ENCODE measurements around the gene PCDHB15.
"Not testable (repeated sequence)": the region's sequence is repeated elsewhere in the genome, so short reads cannot be mapped to it uniquely, and the experiment has no call there.

PCDHB15 gene

DNA sequence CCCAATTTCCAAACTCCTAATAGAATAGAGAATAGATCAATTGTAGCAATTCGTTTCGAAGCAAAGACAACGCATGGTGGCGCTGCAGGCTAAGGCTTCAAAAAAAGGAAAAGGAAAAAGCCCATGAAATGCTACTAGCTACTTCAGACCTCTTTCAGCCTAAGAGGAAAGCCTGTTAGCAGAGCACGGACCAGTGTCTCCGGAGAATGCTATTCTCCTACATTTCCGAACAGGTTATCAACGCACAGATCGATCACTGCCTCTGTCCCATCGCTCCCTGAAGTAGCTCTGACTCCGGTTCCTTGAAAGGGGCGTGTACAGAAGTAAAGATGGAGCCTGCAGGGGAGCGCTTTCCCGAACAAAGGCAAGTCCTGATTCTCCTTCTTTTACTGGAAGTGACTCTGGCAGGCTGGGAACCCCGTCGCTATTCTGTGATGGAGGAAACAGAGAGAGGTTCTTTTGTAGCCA lies at the start of gene PCDHB15:
TSS of gene PCDHB15 (plus strand) at position 146 of the 468 bp plus-strand sequence. CDS start at position 330, 184 bp downstream.
- no peak for DNase-seq (ENCODE audit: low read depth in 2 of 2)

DNA sequence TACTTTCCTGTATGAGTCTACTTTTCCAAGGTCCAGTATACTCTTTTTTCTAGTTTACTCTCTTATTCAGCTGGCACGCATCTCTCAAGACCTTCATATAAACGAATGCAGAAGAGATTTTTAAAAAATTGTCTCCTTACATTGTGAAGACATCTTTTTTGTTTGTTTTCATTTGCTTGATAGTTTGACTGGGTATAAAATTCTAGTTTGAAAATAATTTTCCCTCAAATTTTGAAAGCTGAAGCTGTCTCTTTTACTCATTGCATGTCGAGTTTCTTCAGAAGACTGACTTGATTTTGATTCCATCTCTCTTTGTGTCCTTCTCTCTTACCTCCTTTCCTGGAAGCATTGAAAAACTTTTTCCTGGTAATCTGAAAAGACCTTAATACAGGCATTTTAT lies 48.8 kb upstream of the PCDHB15 start:
- DNase-seq (ENCODE audit: low read depth in 2 of 2): no peak

DNA sequence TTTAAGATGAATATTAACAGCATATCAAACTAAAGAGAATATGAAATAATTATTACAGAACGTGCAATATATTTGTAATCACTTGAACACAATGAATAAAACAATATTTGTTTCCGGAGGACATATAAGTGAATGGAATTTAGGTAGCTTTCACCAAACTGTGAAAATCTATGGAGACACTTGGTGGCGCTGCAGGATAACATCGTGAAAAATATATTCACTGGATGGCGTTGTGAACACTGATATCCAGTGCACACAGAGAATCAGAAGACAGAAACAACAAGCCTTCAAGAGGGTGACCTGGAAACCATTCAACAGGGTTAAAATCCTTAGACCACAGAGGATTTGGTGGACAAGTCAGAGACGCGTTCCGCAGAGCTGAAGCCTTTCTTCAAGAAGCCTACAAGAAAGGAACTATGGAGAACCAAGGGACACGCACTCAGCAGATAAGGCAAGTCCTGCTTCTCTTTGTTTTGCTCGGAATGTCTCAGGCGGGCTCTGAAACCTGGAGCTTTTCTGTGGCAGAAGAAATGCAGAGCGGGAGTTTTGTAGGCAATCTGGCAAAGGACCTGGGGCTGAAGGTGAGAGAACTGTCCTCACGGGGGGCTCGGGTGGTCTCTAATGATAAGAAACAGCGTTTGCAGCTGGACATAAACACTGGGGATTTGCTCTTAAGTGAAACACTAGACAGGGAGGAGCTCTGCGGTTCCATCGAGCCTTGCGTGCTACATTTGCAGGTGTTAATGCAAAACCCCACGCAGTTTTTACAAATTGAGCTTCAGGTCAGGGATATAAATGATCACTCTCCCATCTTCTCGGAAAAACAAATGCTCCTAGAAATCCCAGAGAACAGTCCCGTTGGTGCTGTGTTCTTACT lies 45.6 kb upstream of the PCDHB15 start, which contains the start of gene PCDHB11:
TSS of gene PCDHB11 (plus strand) at position 269 of the 877 bp plus-strand sequence. CDS start at position 417, 148 bp downstream.
- no peak for DNase-seq (ENCODE audit: low read depth in 2 of 2)

DNA sequence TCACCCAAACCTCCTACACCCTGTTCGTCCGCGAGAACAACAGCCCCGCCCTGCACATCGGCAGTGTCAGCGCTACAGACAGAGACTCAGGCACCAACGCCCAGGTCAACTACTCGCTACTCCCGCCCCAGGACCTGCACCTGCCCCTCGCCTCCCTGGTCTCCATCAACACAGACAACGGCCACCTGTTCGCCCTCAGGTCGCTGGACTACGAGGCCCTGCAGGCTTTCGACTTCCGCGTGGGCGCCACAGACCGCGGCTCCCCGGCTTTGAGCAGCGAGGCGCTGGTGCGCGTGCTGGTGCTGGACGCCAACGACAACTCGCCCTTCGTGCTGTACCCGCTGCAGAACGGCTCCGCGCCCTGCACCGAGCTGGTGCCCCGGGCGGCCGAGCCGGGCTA lies 44.1 kb upstream of the PCDHB15 start:
- DNase-seq (ENCODE audit: low read depth in 2 of 2): not testable (repeated sequence)

DNA sequence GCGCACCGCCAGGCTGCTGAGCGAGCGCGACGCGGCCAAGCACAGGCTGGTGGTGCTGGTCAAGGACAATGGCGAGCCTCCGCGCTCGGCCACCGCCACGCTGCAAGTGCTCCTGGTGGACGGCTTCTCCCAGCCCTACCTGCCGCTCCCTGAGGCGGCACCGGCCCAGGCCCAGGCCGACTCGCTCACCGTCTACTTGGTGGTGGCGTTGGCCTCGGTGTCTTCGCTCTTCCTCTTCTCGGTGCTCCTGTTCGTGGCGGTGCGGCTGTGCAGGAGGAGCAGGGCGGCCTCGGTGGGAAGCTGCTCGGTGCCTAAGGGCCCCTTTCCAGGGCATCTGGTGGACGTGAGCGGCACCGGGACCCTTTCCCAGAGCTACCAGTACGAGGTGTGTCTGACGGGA lies 43.5 kb upstream of the PCDHB15 start:
- not testable (repeated sequence) for DNase-seq (ENCODE audit: low read depth in 2 of 2)

DNA sequence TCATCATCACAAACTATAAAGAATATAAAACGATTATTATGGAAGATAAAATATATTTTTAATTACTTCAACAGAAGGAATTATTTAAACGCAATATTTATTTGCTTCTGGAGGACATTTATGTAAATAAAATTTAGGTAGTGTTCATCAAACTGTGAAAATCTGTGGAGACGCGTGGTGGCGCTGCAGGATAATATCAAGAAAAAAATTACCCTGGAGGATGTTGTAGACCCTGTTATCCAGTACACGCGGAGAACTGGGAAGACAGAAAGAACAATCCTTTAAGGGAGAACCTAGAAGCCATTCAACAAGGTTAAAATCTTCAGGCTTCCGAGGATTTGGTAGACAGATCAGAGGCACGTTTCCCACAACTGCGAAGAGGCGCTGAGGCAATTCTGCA lies 36.7 kb upstream of the PCDHB15 start, which contains the start of gene PCDHB12:
TSS of gene PCDHB12 (plus strand) at position 242 of the 400 bp plus-strand sequence. CDS start 189 bp downstream, outside the sequence.
- no peak for DNase-seq (ENCODE audit: low read depth in 2 of 2)

GRCh38 chr5:141210281-141210680 lies 34.9 kb upstream of the PCDHB15 start:
- not testable (repeated sequence) for DNase-seq (ENCODE audit: low read depth in 2 of 2)

DNA sequence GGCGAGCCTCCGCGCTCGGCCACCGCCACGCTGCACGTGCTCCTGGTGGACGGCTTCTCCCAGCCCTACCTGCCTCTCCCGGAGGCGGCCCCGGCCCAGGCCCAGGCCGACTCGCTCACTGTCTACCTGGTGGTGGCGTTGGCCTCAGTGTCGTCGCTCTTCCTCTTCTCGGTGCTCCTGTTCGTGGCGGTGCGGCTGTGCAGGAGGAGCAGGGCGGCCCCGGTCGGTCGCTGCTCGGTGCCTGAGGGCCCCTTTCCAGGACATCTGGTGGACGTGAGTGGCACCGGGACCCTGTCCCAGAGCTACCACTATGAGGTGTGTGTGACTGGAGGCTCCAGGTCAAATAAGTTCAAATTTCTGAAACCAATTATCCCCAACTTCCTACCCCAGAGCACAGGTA lies 34.3 kb upstream of the PCDHB15 start:
- not testable (repeated sequence) for DNase-seq (ENCODE audit: low read depth in 2 of 2)

- not testable (repeated sequence) for DNase-seq (ENCODE audit: low read depth in 2 of 2)
Observed at GRCh38 chr5:141213656-141214339, 31.4 kb upstream of the PCDHB15 start, which contains the start of gene PCDHB13. PCDHB13 (plus strand) TSS chr5:141213919; CDS start chr5:141214124, 205 bp downstream.

GRCh38 chr5:141214583-141214982 lies 30.6 kb upstream of the PCDHB15 start:
- DNase-seq (ENCODE audit: low read depth in 2 of 2): not testable (repeated sequence)

DNA sequence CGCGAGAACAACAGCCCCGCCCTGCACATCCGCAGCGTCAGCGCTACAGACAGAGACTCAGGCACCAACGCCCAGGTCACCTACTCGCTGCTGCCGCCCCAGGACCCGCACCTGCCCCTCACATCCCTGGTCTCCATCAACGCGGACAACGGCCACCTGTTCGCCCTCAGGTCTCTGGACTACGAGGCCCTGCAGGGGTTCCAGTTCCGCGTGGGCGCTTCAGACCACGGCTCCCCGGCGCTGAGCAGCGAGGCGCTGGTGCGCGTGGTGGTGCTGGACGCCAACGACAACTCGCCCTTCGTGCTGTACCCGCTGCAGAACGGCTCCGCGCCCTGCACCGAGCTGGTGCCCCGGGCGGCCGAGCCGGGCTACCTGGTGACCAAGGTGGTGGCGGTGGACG lies 29.7 kb upstream of the PCDHB15 start:
- DNase-seq (ENCODE audit: low read depth in 2 of 2): not testable (repeated sequence)

GRCh38 chr5:141216035-141216434 lies 29.2 kb upstream of the PCDHB15 start:
- not testable (repeated sequence) for DNase-seq (ENCODE audit: low read depth in 2 of 2)

DNA sequence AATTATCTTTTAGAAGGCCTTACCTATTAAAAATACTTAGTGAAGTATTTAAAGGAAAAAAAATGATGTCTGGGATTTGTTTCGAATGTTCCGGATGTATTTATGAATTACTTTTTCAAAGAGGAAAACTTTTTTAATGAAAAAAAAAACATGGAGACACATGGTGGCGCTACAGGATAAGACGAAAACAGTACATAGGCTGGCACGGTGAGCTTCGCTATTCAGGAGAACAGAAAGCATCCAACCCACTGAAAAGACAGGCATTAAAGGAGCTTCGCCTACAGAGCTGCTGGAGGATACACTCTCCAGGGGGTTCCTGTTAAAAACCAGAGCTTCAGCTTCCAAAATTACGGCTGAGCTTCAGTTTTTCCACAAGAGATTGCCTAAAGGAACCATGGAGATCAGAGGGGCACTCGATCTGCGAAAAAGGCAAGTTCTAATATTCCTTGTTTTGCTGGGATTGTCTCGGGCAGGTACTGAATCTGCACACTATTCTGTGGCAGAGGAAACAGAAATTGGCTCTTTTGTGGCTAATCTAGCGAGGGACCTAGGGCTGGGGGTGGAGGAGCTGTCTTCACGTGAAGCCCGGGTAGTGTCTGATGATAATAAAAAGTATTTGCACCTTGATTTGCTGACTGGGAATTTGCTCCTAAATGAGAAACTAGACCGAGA lies 21.9 kb upstream of the PCDHB15 start, which contains the start of gene PCDHB14:
TSS of gene PCDHB14 (plus strand) at position 232 of the 672 bp plus-strand sequence. CDS start at position 395, 163 bp downstream.
- DNase-seq (ENCODE audit: low read depth in 2 of 2): no peak

- not testable (repeated sequence) for DNase-seq (ENCODE audit: low read depth in 2 of 2)
Observed at GRCh38 chr5:141224844-141225243, 20.4 kb upstream of the PCDHB15 start.

DNA sequence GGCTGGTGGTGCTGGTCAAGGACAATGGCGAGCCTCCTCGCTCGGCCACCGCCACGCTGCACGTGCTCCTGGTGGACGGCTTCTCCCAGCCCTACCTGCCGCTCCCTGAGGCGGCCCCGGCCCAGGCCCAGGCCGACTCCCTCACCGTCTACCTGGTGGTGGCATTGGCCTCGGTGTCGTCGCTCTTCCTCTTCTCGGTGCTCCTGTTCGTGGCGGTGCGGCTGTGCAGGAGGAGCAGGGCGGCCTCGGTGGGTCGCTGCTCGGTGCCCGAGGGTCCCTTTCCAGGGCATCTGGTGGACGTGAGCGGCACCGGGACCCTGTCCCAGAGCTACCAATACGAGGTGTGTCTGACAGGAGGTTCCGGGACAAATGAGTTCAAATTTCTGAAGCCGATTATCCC lies 19.8 kb upstream of the PCDHB15 start:
- not testable (repeated sequence) for DNase-seq (ENCODE audit: low read depth in 2 of 2)

- DNase-seq (ENCODE audit: low read depth in 2 of 2): no peak
Observed at GRCh38 chr5:141234109-141234667, 11.0 kb upstream of the PCDHB15 start.

DNA sequence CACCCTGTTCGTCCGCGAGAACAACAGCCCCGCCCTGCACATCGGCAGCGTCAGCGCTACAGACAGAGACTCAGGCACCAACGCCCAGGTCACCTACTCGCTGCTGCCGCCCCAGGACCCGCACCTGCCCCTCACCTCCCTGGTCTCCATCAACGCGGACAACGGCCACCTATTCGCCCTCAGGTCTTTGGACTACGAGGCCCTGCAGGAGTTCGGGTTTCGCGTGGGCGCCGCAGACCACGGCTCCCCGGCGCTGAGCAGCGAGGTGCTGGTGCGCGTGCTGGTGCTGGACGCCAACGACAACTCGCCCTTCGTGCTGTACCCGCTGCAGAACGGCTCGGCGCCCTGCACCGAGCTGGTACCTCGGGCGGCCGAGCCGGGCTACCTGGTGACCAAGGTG lies 9.3 kb upstream of the PCDHB15 start:
- DNase-seq (ENCODE audit: low read depth in 2 of 2): not testable (repeated sequence)

DNA sequence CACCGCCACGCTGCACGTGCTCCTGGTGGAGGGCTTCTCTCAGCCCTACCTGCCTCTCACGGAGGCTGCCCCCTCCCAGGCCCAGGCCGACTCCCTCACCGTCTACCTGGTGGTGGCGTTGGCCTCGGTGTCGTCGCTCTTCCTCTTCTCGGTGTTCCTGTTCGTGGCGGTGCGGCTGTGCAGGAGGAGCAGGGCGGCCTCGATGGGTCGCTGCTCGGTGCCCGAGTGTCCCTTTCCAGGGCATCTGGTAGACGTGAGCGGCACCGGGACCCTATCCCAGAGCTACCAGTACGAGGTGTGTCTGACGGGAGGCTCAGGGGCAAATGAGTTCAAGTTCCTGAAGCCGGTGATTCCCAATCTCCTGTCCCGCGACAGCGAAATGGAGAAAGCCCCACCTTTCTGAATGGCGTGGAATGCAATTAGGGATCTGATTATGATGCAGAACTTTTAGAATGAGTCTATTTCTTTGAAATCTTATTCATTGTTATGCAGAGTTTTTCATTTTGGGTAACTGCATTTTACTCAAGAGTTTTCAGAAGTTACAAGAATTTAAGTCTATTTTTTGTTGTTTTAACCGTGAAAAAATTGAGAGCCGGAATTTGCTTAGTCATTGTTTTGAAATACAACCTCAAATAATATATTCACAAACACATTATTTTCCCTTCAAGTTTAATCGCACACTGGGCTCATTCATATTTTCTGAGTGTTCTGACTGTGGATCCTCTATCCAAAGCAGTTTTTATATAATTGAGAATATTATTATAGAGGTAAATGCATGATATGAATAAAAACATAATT lies 8.5 kb upstream of the PCDHB15 start:
- DNase-seq (ENCODE audit: low read depth in 2 of 2): no peak

GRCh38 chr5:141241496-141241895 lies 3.7 kb upstream of the PCDHB15 start:
- no peak for DNase-seq (ENCODE audit: low read depth in 2 of 2)

DNA sequence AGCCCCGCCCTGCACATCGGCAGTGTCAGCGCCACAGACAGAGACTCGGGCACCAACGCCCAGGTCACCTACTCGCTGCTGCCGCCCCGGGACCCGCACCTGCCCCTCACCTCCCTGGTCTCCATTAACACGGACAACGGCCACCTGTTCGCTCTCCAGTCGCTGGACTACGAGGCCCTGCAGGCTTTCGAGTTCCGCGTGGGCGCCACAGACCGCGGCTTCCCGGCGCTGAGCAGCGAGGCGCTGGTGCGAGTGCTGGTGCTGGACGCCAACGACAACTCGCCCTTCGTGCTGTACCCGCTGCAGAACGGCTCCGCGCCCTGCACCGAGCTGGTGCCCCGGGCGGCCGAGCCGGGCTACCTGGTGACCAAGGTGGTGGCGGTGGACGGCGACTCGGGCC lies 1.8 kb downstream of the PCDHB15 start:
- DNase-seq (ENCODE audit: low read depth in 2 of 2): not testable (repeated sequence)

All from stimulated activated CD8-positive, alpha-beta memory T cell treated with anti-CD3 and anti-CD28 coated beads, Interleukin-2, amount 100 ng/mL, for 1 hour (primary cell).